Esophagus squamous epithelium (tissue), 4 donors: ENCODE measurements around the gene CDCA8.

ENCODE experiments used
- POLR2A ChIP-seq, 4 donors: fragments of 450-650 bp; IDR thresholded peaks; one replicate each; pipeline ENCODE4 v1.6.1; 2017; ENCODE audit warnings: antibody characterized with exemption in 4 of 4, mild to moderate bottlenecking in 4 of 4, moderate library complexity in 3 of 4
- TF ChIP-seq, protein P1 (sequence below), 6 experiments: fragments of 450-650 bp in 4 of 6; fragments of 200-600 bp in 2 of 6; sonication (generic) in 2 of 6; IDR thresholded peaks; one replicate each; pipeline ENCODE4 v1.5.1; 2016 to 2019; ENCODE audit warnings: antibody characterized with exemption in 6 of 6, mild to moderate bottlenecking in 4 of 6, moderate library complexity in 4 of 6

DNA sequence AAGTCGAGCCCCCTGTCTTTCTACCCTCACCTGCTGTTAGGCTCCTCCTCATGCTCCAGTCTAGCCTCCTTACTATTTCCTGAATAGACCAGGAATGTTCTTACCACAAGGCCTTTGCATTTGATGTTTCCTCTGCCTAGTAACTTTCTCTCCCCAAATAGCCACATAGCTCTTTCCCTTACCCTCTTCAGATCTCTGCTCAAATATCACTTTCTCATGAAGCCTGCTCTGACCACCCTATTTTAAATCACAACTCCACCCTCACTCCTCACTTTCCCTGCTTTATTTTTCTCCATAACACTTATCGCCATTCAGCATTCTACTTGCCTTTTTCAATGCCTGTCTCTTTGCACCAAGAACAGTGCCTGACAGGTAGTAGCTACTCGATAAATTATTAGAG, 6.6 kb upstream of the CDCA8 start:
- TF ChIP-seq, protein P1, sequence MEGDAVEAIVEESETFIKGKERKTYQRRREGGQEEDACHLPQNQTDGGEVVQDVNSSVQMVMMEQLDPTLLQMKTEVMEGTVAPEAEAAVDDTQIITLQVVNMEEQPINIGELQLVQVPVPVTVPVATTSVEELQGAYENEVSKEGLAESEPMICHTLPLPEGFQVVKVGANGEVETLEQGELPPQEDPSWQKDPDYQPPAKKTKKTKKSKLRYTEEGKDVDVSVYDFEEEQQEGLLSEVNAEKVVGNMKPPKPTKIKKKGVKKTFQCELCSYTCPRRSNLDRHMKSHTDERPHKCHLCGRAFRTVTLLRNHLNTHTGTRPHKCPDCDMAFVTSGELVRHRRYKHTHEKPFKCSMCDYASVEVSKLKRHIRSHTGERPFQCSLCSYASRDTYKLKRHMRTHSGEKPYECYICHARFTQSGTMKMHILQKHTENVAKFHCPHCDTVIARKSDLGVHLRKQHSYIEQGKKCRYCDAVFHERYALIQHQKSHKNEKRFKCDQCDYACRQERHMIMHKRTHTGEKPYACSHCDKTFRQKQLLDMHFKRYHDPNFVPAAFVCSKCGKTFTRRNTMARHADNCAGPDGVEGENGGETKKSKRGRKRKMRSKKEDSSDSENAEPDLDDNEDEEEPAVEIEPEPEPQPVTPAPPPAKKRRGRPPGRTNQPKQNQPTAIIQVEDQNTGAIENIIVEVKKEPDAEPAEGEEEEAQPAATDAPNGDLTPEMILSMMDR (IDR thresholded peaks at IDR 0.05) = no peak
- no peak for TF ChIP-seq POLR2A (IDR thresholded peaks at IDR 0.05)
